K562 treated with DMSO at 1 percent for 48 hours (cell line): Measurements from ENCODE around the gene G6PC3. TPM values are rescaled to one million over a fixed set of nuclear protein-coding genes. Genes with fewer than 3 reads are reported as not detected.

Source experiments
- total RNA-seq: library from RNA; unstranded; fragments of 300-600 nt; gene quantifications from 2 replicates; pipeline ENCODE4 v1.2.3, GENCODE V29; 2022; ENCODE audit warnings: low replicate concordance; ENCODE audit errors: extremely low read depth

G6PC3 gene, protein sequence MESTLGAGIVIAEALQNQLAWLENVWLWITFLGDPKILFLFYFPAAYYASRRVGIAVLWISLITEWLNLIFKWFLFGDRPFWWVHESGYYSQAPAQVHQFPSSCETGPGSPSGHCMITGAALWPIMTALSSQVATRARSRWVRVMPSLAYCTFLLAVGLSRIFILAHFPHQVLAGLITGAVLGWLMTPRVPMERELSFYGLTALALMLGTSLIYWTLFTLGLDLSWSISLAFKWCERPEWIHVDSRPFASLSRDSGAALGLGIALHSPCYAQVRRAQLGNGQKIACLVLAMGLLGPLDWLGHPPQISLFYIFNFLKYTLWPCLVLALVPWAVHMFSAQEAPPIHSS
- not detected in 2 replicates for total RNA-seq

DNA sequence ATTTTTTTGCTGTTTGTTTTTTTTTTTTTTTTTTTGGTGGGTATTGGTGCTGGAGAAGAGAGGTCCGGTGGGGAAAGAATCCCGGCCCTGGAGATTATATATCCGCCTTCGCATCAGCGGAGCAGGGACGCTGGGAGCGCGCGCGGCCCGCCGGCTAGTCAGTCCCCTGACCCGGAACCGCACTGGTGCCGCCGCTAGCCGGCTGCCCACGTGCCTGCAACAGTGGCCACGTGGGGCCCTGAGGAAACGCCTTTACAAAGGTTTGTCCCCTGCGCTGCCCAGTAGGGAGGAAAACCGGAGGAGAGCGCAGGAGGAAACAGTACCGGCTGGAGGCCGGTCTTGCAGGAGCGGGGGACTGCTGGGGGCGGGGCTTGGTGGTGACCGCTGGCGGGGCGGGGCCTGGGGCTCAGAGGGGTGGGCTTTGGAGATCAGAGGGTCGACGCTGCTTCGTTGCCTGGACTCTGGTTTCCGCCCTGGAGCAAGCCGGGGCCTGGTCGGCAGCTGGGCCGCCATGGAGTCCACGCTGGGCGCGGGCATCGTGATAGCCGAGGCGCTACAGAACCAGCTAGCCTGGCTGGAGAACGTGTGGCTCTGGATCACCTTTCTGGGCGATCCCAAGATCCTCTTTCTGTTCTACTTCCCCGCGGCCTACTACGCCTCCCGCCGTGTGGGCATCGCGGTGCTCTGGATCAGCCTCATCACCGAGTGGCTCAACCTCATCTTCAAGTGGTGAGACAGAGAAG, at the start of gene G6PC3:
G6PC3 (plus strand) TSS at position 281 of the 743 bp plus-strand sequence; CDS start at position 512, 231 bp downstream.

DNA sequence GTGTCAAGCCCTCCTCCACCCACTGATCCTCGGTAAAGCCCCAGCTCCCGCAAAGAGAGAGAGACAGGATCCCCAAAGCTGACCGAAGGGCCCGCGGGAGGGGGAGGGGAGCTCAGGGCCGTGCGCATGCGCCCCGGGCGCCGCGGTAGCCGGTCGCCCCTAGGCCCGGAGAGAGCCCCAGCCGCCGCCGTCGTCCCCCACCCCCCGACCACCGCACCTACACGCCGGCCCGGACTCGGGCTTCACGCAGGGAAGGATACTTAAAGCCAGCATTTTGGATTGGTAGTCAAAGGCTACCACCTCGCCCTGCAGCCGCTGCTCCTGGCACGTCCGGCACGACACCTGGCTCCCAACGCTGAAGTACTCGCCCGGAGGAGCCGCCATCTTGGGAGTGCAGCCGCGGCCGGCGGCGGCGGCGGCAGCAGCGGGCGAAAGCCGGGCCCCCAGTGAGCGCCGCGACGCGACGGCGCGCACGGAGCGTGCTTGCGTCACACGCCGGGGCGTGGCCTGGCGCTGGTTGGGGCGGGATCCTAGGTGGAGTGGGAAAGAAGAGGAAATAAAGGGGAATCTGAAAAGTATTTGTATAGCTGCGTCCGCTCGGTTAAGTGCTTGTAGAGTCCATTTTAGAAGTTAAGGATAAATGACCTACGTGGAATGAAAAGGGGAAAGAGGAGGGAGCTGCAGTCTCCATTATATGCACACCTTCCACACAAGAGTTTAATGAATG, 4.2 kb upstream of the G6PC3 start, which contains the start of gene LSM12:
LSM12 (minus strand) TSS at position 468 of the 727 bp plus-strand sequence; CDS start at position 384, 84 bp downstream.

DNA sequence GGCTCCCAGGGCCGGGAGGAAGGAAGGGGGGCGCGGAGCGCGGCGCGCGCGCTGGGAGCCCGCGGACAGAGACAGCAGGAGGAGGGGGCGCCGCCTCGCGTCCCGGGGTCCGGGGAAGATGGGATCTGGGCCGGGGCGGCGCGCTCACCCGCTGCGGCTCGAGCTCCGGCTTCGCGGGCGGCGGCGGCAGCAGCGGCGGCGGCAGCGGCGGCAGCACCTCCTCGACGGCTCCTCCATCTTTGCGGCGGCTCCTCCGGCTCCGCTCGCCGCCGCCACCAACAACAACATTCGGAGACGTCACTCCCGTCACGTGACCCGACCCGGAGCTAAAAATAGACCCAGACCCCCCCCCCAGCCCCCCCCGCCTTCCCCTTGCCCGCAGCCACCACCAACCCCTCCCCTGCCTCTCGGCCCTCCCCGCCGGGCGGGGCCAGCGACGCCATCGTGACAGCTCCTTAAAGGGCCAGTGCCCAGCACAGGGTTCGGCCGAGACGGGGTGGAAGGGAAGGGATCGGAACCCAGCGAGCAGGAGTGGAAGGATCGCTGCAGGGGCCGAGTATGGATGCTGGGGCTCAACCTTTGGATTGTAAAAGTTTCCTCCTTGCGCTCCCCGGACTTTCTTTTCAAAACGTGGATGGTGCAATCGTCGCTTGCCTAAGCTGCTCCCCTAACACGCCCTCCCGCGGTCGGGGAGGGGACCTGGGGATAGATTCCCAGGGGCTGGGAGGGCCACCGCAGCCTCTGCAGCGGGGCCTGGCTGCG, 53.0 kb downstream of the G6PC3 start, which contains the start of gene HDAC5:
HDAC5 (minus strand) TSS at position 286 of the 762 bp plus-strand sequence. CDS start 6,126 bp downstream, outside the sequence.

Other genes starting within 250 kb of the G6PC3 start
- not detected in 2 replicates for gene MPP3, start 237.6 kb upstream of the G6PC3 start, total RNA-seq
- not detected in 2 replicates for gene CD300LG, start 223.6 kb upstream of the G6PC3 start, total RNA-seq
- gene MPP2, start 163.2 kb upstream of the G6PC3 start, total RNA-seq = not detected in 2 replicates
- not detected in 2 replicates for gene PPY, start 128.3 kb upstream of the G6PC3 start, total RNA-seq
- not detected in 2 replicates for gene PYY, start 116.8 kb upstream of the G6PC3 start, total RNA-seq
- gene NAGS, start 66.1 kb upstream of the G6PC3 start, total RNA-seq = not detected in 2 replicates
- gene TMEM101, start 55.8 kb upstream of the G6PC3 start, total RNA-seq = not detected in 2 replicates
- gene LSM12, start 4.1 kb upstream of the G6PC3 start, total RNA-seq = not detected in 2 replicates
- gene HDAC5, start 52.9 kb downstream of the G6PC3 start, total RNA-seq = 133 TPM in 1 of 2 replicates, not detected in the other
- not detected in 2 replicates for gene HROB, start 71.2 kb downstream of the G6PC3 start, total RNA-seq
- gene ASB16, start 100.0 kb downstream of the G6PC3 start, total RNA-seq = not detected in 2 replicates
- gene TMUB2, start 116.2 kb downstream of the G6PC3 start, total RNA-seq = not detected in 2 replicates
- not detected in 2 replicates for gene ATXN7L3, start 129.1 kb downstream of the G6PC3 start, total RNA-seq
- gene UBTF, start 148.9 kb downstream of the G6PC3 start, total RNA-seq = 102 TPM in 1 of 2 replicates, not detected in the other
- gene SLC4A1, start 197.4 kb downstream of the G6PC3 start, total RNA-seq = not detected in 2 replicates
- not detected in 2 replicates for gene RUNDC3A, start 237.9 kb downstream of the G6PC3 start, total RNA-seq